Measurements from ENCODE around the gene PLEKHA6. TPM values are rescaled to one million over a fixed set of nuclear protein-coding genes. Genes with fewer than 3 reads are reported as not detected.

The PLEKHA6 gene
- total and polyA plus RNA-seq, 2 of the 8 experiments (the other 6 are each of a cell fraction or from before 2014, with no cell fraction given): 4.8 to 20.2 TPM

DNA sequence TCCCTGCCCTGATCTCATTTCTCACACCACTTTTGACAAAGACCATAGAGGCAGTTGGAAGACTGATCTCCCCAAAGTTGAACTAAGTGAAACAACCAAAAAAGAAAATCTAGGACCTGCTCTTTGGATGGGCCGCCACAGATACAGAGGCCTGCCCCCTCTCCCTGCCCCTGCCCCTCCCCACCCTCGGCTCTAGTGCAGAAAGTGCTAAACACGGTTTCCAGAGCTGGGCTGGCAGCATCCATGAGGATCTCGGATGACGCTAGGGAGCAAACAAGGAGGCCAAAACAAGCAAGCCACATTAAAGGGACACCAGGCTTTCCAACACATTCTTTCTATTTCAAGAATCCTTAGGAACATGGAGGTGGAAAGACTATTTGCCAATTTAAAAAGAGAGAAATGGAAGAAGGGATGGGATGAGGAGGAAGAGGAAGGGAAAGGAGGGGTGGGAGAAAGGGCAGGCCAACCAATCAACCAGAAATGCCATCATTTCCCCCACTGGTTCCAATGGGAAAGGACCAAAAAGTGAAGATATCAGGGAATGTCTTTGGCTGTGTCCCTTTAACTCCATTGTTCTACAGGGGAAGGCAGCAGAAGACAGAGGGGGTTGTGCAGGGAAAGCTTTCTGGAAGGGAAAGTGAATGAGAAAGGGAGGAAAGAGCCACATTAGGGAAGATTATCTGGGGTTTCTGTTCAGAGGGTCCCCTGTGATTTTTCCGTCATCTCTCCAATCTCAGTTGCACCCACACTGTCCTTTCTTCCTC, 107.6 kb downstream of the PLEKHA6 start:
- H2BK12ac ChIP-seq (ENCODE audit: low read depth, low read length): no peak overlapping the region
- DNase-seq (ENCODE audit: low read depth in 1 of 2, low spot score in 2 of 2) (no peak), FAIRE-seq (no peak)
- no peak overlapping the region for H2BK20ac ChIP-seq (ENCODE audit: low read length)
- H3K9ac ChIP-seq (replicated peaks in 1 of 4; ENCODE audit: extremely low read depth in 1 of 4, low read depth in 3 of 4, low read length in 3 of 4): no peak overlapping the region
- peak overlapping the region; percentile 27 for H3K4ac ChIP-seq (replicated peaks; ENCODE audit: insufficient read length, low read depth, low read length)
- H4K91ac ChIP-seq (replicated peaks; ENCODE audit: insufficient read length, low read length): no peak overlapping the region
- peaks cover 15 to 31% (median 23%) of the 10 kb centered on the region in 4 experiments for H3K4me1 ChIP-seq (replicated peaks in 1 of 4; ENCODE audit: control insufficient read depth in 3 of 4, insufficient read depth in 4 of 4, low read length in 3 of 4)
- no peak overlapping the region for H4K5ac ChIP-seq (ENCODE audit: insufficient read length, low read depth, low read length)
- no peak overlapping the region for H2AFZ ChIP-seq (ENCODE audit: low read length)
- no peaks in the 10 kb centered on the region for H3K27me3 ChIP-seq (replicated peaks in 1 of 4; ENCODE audit: control insufficient read depth in 3 of 4, extremely low read depth in 1 of 4, insufficient read depth in 3 of 4, low read length in 3 of 4)
- no peak overlapping the region for H3K27ac ChIP-seq (ENCODE audit: low read depth, low read length)
- H3K56ac ChIP-seq (replicated peaks; ENCODE audit: insufficient read length, low read depth, low read length): no peak overlapping the region
- no peak overlapping the region for H2BK120ac ChIP-seq (replicated peaks; ENCODE audit: low read depth, low read length)
- H3K23ac ChIP-seq (ENCODE audit: insufficient read length): no peak overlapping the region
- no peak overlapping the region for H4K8ac ChIP-seq (ENCODE audit: extremely low read depth, insufficient read depth, low read length)
- no peak overlapping the region for H3K14ac ChIP-seq (ENCODE audit: insufficient read length)
- H3K79me2 ChIP-seq (ENCODE audit: control insufficient read depth in 1 of 2, insufficient read depth in 2 of 2, low read length in 2 of 2): no peaks in the 10 kb centered on the region
- H2AK5ac ChIP-seq (ENCODE audit: low read depth, low read length): no peak overlapping the region
- TF ChIP-seq RXRA (IDR thresholded peaks at IDR 0.05; ENCODE audit: insufficient read depth, low read depth, low read length): no peak
- no peak for TF ChIP-seq SP2 (IDR thresholded peaks at IDR 0.05; ENCODE audit: low read length)
- TF ChIP-seq SRF (IDR thresholded peaks at IDR 0.05; ENCODE audit: low read depth, low read length): no peak
- TF ChIP-seq BACH1 (IDR thresholded peaks at IDR 0.05; ENCODE audit: low read length): no peak
- TF ChIP-seq JUN (IDR thresholded peaks at IDR 0.05; ENCODE audit: low read depth, low read length): no peak
- no peak for TF ChIP-seq RFX5 (IDR thresholded peaks at IDR 0.05; ENCODE audit: borderline replicate concordance, low read depth, low read length)
- H3K4me2 ChIP-seq (ENCODE audit: insufficient read depth in 1 of 2, low read depth in 2 of 2, low read length in 2 of 2): no peak overlapping the region
- no peaks in the 10 kb centered on the region for H3K9me3 ChIP-seq (ENCODE audit: insufficient read depth in 2 of 2, low read depth in 1 of 2, low read length in 1 of 2)
- no peak overlapping the region for H3K18ac ChIP-seq (ENCODE audit: extremely low read depth, low read length)
- H4K20me1 ChIP-seq (replicated peaks in 1 of 2; ENCODE audit: control insufficient read depth in 1 of 2, insufficient read depth in 2 of 2, low read length in 2 of 2): no peaks in the 10 kb centered on the region
- H3K36me3 ChIP-seq (ENCODE audit: control insufficient read depth in 2 of 4, insufficient read depth in 4 of 4, low read length in 3 of 4): no peaks in the 10 kb centered on the region
- POLR2A ChIA-PET (ENCODE audit: partially characterized antibody): interaction anchor here (0.6 kb wide), 1 partner anchor 679 kb away, joined by 3 read pairs; no protein-coding TSS in a partner anchor
- CTCF ChIA-PET (ENCODE audit: partially characterized antibody): interaction anchor here (2.5 to 15.3 kb wide), 2 partner anchors 61 to 109 kb away, joined by 6 to 318 read pairs; partner anchors contain the start of gene PLEKHA6
- H3K23me2 ChIP-seq (ENCODE audit: low read depth, low read length): no peaks in the 10 kb centered on the region
- H3K4me3 ChIP-seq (ENCODE audit: extremely low read depth in 1 of 4, insufficient read depth in 2 of 4, low read depth in 3 of 4, low read length in 4 of 4): no peak overlapping the region
- H2BK15ac ChIP-seq (ENCODE audit: low read length): no peak overlapping the region
- 90% methylated on average over 5 of the region's 6 CpGs; no CpG with 5 or more reads in 1 of the 2 experiments for WGBS, 2 experiments (ENCODE audit: extremely low coverage in 1 of 2, insufficient coverage in 1 of 2, insufficient read length in 1 of 2, insufficient replicate concordance in 2 of 2, low coverage in 1 of 2, low lambda C conversion rate in 2 of 2, missing lambda C conversion rate in 1 of 2)
- H3K79me1 ChIP-seq (ENCODE audit: low read depth, low read length): no peaks in the 10 kb centered on the region
- no peak overlapping the region; the same call in 1 of the 2 replicates for H2BK5ac ChIP-seq (ENCODE audit: low read depth, low read length)
